ENCODE results near the gene ZNF148.

ZNF148 gene

GRCh38 chr3:125207507-125207906, 167.6 kb downstream of the ZNF148 start:
- Histone ChIP-seq H3K27me3 (peaks cover 17% of the 10 kb centered on the region), H3K9ac (no peak overlapping the region), H3K9me3 (no peaks in the 10 kb centered on the region; the same call in 1 of the 2 replicates), H3K4me3 (no peak overlapping the region), H3K36me3 (no peaks in the 10 kb centered on the region), H3K4me2 (no peak overlapping the region), H3K27ac (no peak overlapping the region), H3K4me1 (no peaks in the 10 kb centered on the region), H4K20me1 (no peaks in the 10 kb centered on the region)
- TF ChIP-seq Cebpa-rat (IDR thresholded peaks at IDR 0.05), result no peak

- H3K9me3 ChIP-seq, result no peaks in the 10 kb centered on the region; the same call in 1 of the 2 replicates
- H4K20me1 ChIP-seq, result no peaks in the 10 kb centered on the region
- no peak overlapping the region for H3K4me2 ChIP-seq
- H3K9ac ChIP-seq, result no peak overlapping the region
- no peak overlapping the region for H3K4me3 ChIP-seq
- TF ChIP-seq Cebpa-rat (IDR thresholded peaks at IDR 0.05), result no peak
- H3K27ac ChIP-seq, result no peak overlapping the region
- H3K36me3 ChIP-seq, result no peaks in the 10 kb centered on the region
- peaks cover 11% of the 10 kb centered on the region for H3K27me3 ChIP-seq
- H3K4me1 ChIP-seq, result no peaks in the 10 kb centered on the region
These were observed 168.2 kb downstream of the ZNF148 start for GRCh38 chr3:125206934-125207333.

- peaks cover 7% of the 10 kb centered on the region; the same call in 1 of the 2 replicates for H3K4me1 ChIP-seq
- H3K9me3 ChIP-seq, result no peaks in the 10 kb centered on the region
- H3K4me3 ChIP-seq, result no peak overlapping the region
- TF ChIP-seq Cebpa-rat (IDR thresholded peaks at IDR 0.05), result no peak
- H3K27me3 ChIP-seq, result no peaks in the 10 kb centered on the region
- H3K9ac ChIP-seq, result no peak overlapping the region
- H3K27ac ChIP-seq, result no peak overlapping the region
- no peaks in the 10 kb centered on the region for H4K20me1 ChIP-seq
- no peak overlapping the region for H3K4me2 ChIP-seq
- no peaks in the 10 kb centered on the region for H3K36me3 ChIP-seq
These were observed 171.4 kb downstream of the ZNF148 start for GRCh38 chr3:125203731-125204130.

- TF ChIP-seq Cebpa-rat (IDR thresholded peaks at IDR 0.05), result no peak
- Histone ChIP-seq H3K4me1 (peaks cover 7% of the 10 kb centered on the region; the same call in 1 of the 2 replicates), H3K9ac (no peak overlapping the region), H3K4me3 (no peak overlapping the region), H4K20me1 (no peaks in the 10 kb centered on the region), H3K4me2 (no peak overlapping the region), H3K9me3 (no peaks in the 10 kb centered on the region), H3K27ac (no peak overlapping the region), H3K36me3 (no peaks in the 10 kb centered on the region), H3K27me3 (no peaks in the 10 kb centered on the region)
These were observed 172.9 kb downstream of the ZNF148 start for GRCh38 chr3:125202197-125202596.

- no peak for TF ChIP-seq Cebpa-rat (IDR thresholded peaks at IDR 0.05)
- no peaks in the 10 kb centered on the region for H3K36me3 ChIP-seq
- no peaks in the 10 kb centered on the region for H4K20me1 ChIP-seq
- H3K9me3 ChIP-seq, result no peaks in the 10 kb centered on the region
- H3K4me3 ChIP-seq, result no peak overlapping the region
- H3K27me3 ChIP-seq, result no peaks in the 10 kb centered on the region
- peaks cover 7% of the 10 kb centered on the region; the same call in 1 of the 2 replicates for H3K4me1 ChIP-seq
- H3K4me2 ChIP-seq, result no peak overlapping the region
- H3K27ac ChIP-seq, result no peak overlapping the region
- no peak overlapping the region for H3K9ac ChIP-seq
These were observed 174.4 kb downstream of the ZNF148 start for GRCh38 chr3:125200731-125201139.

GRCh38 chr3:125194849-125195601, 180.1 kb downstream of the ZNF148 start:
- Histone ChIP-seq H3K4me1 (peaks cover 13% of the 10 kb centered on the region; the same call in 1 of the 2 replicates), H3K9ac (no peak overlapping the region), H3K4me2 (no peak overlapping the region), H3K4me3 (no peak overlapping the region), H3K27ac (no peak overlapping the region), H3K9me3 (no peaks in the 10 kb centered on the region), H3K36me3 (no peaks in the 10 kb centered on the region), H4K20me1 (no peaks in the 10 kb centered on the region), H3K27me3 (no peaks in the 10 kb centered on the region)
- no peak for TF ChIP-seq Cebpa-rat (IDR thresholded peaks at IDR 0.05)

- Histone ChIP-seq H3K27me3 (no peaks in the 10 kb centered on the region), H4K20me1 (no peaks in the 10 kb centered on the region), H3K27ac (no peak overlapping the region), H3K9ac (no peak overlapping the region), H3K36me3 (no peaks in the 10 kb centered on the region), H3K4me3 (no peak overlapping the region), H3K4me2 (no peak overlapping the region), H3K9me3 (no peaks in the 10 kb centered on the region), H3K4me1 (peaks cover 10% of the 10 kb centered on the region; the same call in 1 of the 2 replicates)
- no peak for TF ChIP-seq Cebpa-rat (IDR thresholded peaks at IDR 0.05)
These were observed 180.9 kb downstream of the ZNF148 start for GRCh38 chr3:125194061-125194848.

- H3K27me3 ChIP-seq, result no peaks in the 10 kb centered on the region
- H4K20me1 ChIP-seq, result no peaks in the 10 kb centered on the region
- no peak overlapping the region for H3K27ac ChIP-seq
- H3K9me3 ChIP-seq, result no peaks in the 10 kb centered on the region
- H3K4me3 ChIP-seq, result no peak overlapping the region
- no peaks in the 10 kb centered on the region for H3K36me3 ChIP-seq
- H3K4me1 ChIP-seq, result peaks cover 10% of the 10 kb centered on the region; the same call in 1 of the 2 replicates
- TF ChIP-seq Cebpa-rat (IDR thresholded peaks at IDR 0.05), result no peak
- peak overlapping the region; percentile 10; the same call in 1 of the 2 replicates for H3K4me2 ChIP-seq
- no peak overlapping the region for H3K9ac ChIP-seq
These were observed 182.7 kb downstream of the ZNF148 start for GRCh38 chr3:125192190-125193035.

GRCh38 chr3:125191730-125192129, 183.4 kb downstream of the ZNF148 start:
- no peaks in the 10 kb centered on the region for H3K36me3 ChIP-seq
- H3K27ac ChIP-seq, result no peak overlapping the region
- no peak overlapping the region for H3K4me3 ChIP-seq
- H3K27me3 ChIP-seq, result no peaks in the 10 kb centered on the region
- TF ChIP-seq Cebpa-rat (IDR thresholded peaks at IDR 0.05), result no peak
- H4K20me1 ChIP-seq, result no peaks in the 10 kb centered on the region
- H3K4me2 ChIP-seq, result peak overlapping the region; percentile 10; the same call in 1 of the 2 replicates
- peaks cover 11% of the 10 kb centered on the region; the same call in 1 of the 2 replicates for H3K4me1 ChIP-seq
- no peaks in the 10 kb centered on the region for H3K9me3 ChIP-seq
- H3K9ac ChIP-seq, result no peak overlapping the region
